Neutrophil (primary cell): ENCODE results near the gene BRSK2.

Experiments used
- H3K27ac ChIP-seq: fragments of 200-600 bp; sonication (generic); 2 replicates; pipeline ENCODE4 v1.5.1; 2016; ENCODE audit warnings: mild to moderate bottlenecking, moderate library complexity
- H3K27me3 ChIP-seq: fragments of 200-600 bp; sonication (generic); 2 replicates; pipeline ENCODE4 v1.6.0; 2016; ENCODE audit warnings: mild to moderate bottlenecking
- H3K36me3 ChIP-seq: fragments of 200-600 bp; sonication (generic); 2 replicates; pipeline ENCODE4 v1.5.1; 2017
- H3K4me1 ChIP-seq, 2 experiments: fragments of 200-600 bp in 1 of 2; sonication (generic) in 1 of 2; 1 replicate in 1 of 2; 2 replicates in 1 of 2; pipeline versions ENCODE4 v1.5.1 to v1.6.1; 2013 to 2016; ENCODE audit warnings: low read depth in 1 of 2, low read length in 1 of 2, mild to moderate bottlenecking in 1 of 2, moderate library complexity in 1 of 2; ENCODE audit not compliant: control insufficient read depth in 1 of 2, insufficient read depth in 1 of 2
- H3K4me3 ChIP-seq, 2 experiments: fragments of 200-600 bp in 1 of 2; sonication (generic) in 1 of 2; 1 replicate in 1 of 2; 2 replicates in 1 of 2; pipeline ENCODE4 v1.5.1; 2013 to 2016; ENCODE audit warnings: low read depth in 1 of 2, low read length in 1 of 2, mild to moderate bottlenecking in 1 of 2, moderate library complexity in 1 of 2
- H3K9me3 ChIP-seq: fragments of 200-600 bp; sonication (generic); 2 replicates; pipeline ENCODE4 v1.5.1; 2016
- CTCF ChIP-seq: fragments of 200-600 bp; sonication (generic); IDR thresholded peaks from 2 replicates; pipeline ENCODE4 v1.5.1; 2016; ENCODE audit warnings: antibody characterized with exemption

Gene BRSK2

GRCh38 chr11:1473011-1473628 lies 83.4 kb downstream of the BRSK2 start:
- TF ChIP-seq CTCF = no peak
- H3K4me1 ChIP-seq = peaks cover 0 to under 1% of the 10 kb centered on the region in 2 experiments

GRCh38 chr11:1473786-1474185 lies 84.1 kb downstream of the BRSK2 start:
- no peak overlapping the region for H3K4me3 ChIP-seq
- no peaks in the 10 kb centered on the region for H3K27me3 ChIP-seq
- H3K9me3 ChIP-seq = no peaks in the 10 kb centered on the region
- peaks cover 96% of the 10 kb centered on the region for H3K36me3 ChIP-seq
- H3K4me1 ChIP-seq = peaks cover 0 to 7% of the 10 kb centered on the region in 2 experiments
- TF ChIP-seq CTCF = no peak
- H3K27ac ChIP-seq = no peak overlapping the region

More at GRCh38 chr11:1473011-1473628, 83.4 kb downstream of the BRSK2 start:
- Histone ChIP-seq H3K36me3 (peaks cover 98% of the 10 kb centered on the region), H3K9me3 (no peaks in the 10 kb centered on the region), H3K27me3 (no peaks in the 10 kb centered on the region), H3K4me3 (no peak overlapping the region), H3K27ac (no peak overlapping the region)

- H3K36me3 ChIP-seq = peaks cover 95% of the 10 kb centered on the region
- H3K4me1 ChIP-seq = peaks cover 0 to 7% of the 10 kb centered on the region in 2 experiments
- H3K9me3 ChIP-seq = no peaks in the 10 kb centered on the region
- no peaks in the 10 kb centered on the region for H3K27me3 ChIP-seq
- H3K27ac ChIP-seq = no peak overlapping the region
- no peak overlapping the region for H3K4me3 ChIP-seq
- TF ChIP-seq CTCF = no peak
These were observed 86.1 kb downstream of the BRSK2 start for GRCh38 chr11:1475841-1476240.

GRCh38 chr11:1476940-1477736 lies 87.4 kb downstream of the BRSK2 start:
- H3K36me3 ChIP-seq = peaks cover 87% of the 10 kb centered on the region

GRCh38 chr11:1478011-1478410 lies 88.3 kb downstream of the BRSK2 start:
- Histone ChIP-seq H3K4me3 (no peak overlapping the region), H3K36me3 (peaks cover 82% of the 10 kb centered on the region), H3K9me3 (no peaks in the 10 kb centered on the region), H3K27me3 (no peaks in the 10 kb centered on the region), H3K4me1 (peaks cover 0 to 7% of the 10 kb centered on the region in 2 experiments), H3K27ac (no peak overlapping the region)
- no peak for TF ChIP-seq CTCF

More at GRCh38 chr11:1476940-1477736, 87.4 kb downstream of the BRSK2 start:
- H3K9me3 ChIP-seq = no peaks in the 10 kb centered on the region
- H3K4me3 ChIP-seq = no peak overlapping the region
- TF ChIP-seq CTCF = no peak
- H3K27me3 ChIP-seq = no peaks in the 10 kb centered on the region
- H3K27ac ChIP-seq = no peak overlapping the region
- peaks cover 0 to 7% of the 10 kb centered on the region in 2 experiments for H3K4me1 ChIP-seq
